HG02588 (cell line): Measurements from ENCODE around the gene EYA4.
"Not testable (repeated sequence)": the region's sequence is repeated elsewhere in the genome, so short reads cannot be mapped to it uniquely, and the experiment has no call there.

Experiments used
- ATAC-seq: cut with Tn5 transposase; IDR thresholded peaks from one replicate; pipeline ENCODE4 v1.9.1; 2021; ENCODE audit warnings: mild to moderate bottlenecking, moderate library complexity; ENCODE audit not compliant: unreplicated experiment

The EYA4 gene

GRCh38 chr6:133554121-133554520 is 313.0 kb downstream of the EYA4 start:
- ATAC-seq, result not testable (repeated sequence)

GRCh38 chr6:133555685-133556084 is 314.5 kb downstream of the EYA4 start:
- no peak for ATAC-seq

GRCh38 chr6:133559926-133560325 is 318.8 kb downstream of the EYA4 start:
- ATAC-seq, result no peak

- ATAC-seq, result no peak
Observed at GRCh38 chr6:133567636-133568035, 326.5 kb downstream of the EYA4 start.

- peak; percentile 69 for ATAC-seq
Observed at GRCh38 chr6:133568970-133569889, 328.1 kb downstream of the EYA4 start.

- ATAC-seq, result no peak
Observed at GRCh38 chr6:133571681-133572080, 330.5 kb downstream of the EYA4 start.

GRCh38 chr6:133577851-133578250 is 336.7 kb downstream of the EYA4 start:
- no peak for ATAC-seq
